ENCODE measurements around the gene IQCH.

DNA sequence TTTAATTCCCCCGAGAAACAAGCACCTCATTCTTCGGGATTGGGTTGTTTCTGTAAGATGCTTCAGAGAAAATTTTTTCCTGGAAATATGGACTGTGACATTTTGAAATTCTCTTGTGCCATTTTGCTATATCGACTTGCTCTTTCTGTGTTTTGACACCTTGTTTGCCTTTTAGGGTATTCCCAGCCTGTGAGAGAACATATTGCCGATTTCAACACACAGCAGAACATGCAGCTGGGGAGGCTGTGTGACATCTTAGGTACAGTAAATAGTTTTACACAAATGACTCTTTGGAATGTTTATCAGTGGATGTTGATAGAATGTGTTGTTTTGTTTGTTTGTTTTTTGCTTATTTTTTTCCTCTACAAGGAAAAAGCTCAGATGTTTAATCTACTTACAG, 130.2 kb downstream of the IQCH start:
- TF ChIP-seq, protein P1, sequence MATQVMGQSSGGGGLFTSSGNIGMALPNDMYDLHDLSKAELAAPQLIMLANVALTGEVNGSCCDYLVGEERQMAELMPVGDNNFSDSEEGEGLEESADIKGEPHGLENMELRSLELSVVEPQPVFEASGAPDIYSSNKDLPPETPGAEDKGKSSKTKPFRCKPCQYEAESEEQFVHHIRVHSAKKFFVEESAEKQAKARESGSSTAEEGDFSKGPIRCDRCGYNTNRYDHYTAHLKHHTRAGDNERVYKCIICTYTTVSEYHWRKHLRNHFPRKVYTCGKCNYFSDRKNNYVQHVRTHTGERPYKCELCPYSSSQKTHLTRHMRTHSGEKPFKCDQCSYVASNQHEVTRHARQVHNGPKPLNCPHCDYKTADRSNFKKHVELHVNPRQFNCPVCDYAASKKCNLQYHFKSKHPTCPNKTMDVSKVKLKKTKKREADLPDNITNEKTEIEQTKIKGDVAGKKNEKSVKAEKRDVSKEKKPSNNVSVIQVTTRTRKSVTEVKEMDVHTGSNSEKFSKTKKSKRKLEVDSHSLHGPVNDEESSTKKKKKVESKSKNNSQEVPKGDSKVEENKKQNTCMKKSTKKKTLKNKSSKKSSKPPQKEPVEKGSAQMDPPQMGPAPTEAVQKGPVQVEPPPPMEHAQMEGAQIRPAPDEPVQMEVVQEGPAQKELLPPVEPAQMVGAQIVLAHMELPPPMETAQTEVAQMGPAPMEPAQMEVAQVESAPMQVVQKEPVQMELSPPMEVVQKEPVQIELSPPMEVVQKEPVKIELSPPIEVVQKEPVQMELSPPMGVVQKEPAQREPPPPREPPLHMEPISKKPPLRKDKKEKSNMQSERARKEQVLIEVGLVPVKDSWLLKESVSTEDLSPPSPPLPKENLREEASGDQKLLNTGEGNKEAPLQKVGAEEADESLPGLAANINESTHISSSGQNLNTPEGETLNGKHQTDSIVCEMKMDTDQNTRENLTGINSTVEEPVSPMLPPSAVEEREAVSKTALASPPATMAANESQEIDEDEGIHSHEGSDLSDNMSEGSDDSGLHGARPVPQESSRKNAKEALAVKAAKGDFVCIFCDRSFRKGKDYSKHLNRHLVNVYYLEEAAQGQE (IDR thresholded peaks at IDR 0.05; ENCODE audit: insufficient read depth in 1 of 2, low read depth in 2 of 2, low read length in 2 of 2), result no peak
- TF ChIP-seq POLR2AphosphoS5 (IDR thresholded peaks at IDR 0.05; ENCODE audit: low read depth, low read length) (no peak), SIN3A (IDR thresholded peaks at IDR 0.05; ENCODE audit: borderline replicate concordance, insufficient read depth, low read length) (no peak)

Data from PFSK-1 (cell line).